WTC11 (cell line): ENCODE results near the gene DIRAS3. TPM values are rescaled to one million over a fixed set of nuclear protein-coding genes. Genes with fewer than 3 reads are reported as not detected.

Source experiments
- ATAC-seq: fragments of 200-7000 bp; cut with Tn5 transposase; 2 replicates; pipeline ENCODE4 v1.10.0; 2021; ENCODE audit warnings: mild to moderate bottlenecking, moderate library complexity
- CTCF ChIA-PET: fragments of 300-600 bp; sonication (Branson Sonifier 250); formaldehyde crosslinking; loops from one replicate; lab custom pipeline; 2021; ENCODE audit warnings: antibody characterized with exemption; lab: Charles Lee
- POLR2A ChIA-PET: fragments of 350-600 bp; sonication (Branson Sonifier 250); formaldehyde crosslinking; loops from one replicate; lab custom pipeline; 2021; ENCODE audit warnings: antibody characterized with exemption; lab: Charles Lee
- DNase-seq: peaks from one replicate; pipeline ENCODE4 v3.0.0; 2021; ENCODE audit warnings: low spot score
- H3K27ac Mint-ChIP-seq: 2 replicates; pipeline ENCODE4 v1.8.0; 2021; ENCODE audit warnings: mixed read lengths
- H3K27me3 Mint-ChIP-seq: 2 replicates; pipeline ENCODE4 v1.8.0; 2021; ENCODE audit warnings: low read depth, mild to moderate bottlenecking, moderate library complexity, mixed read lengths
- H3K36me3 Mint-ChIP-seq: 2 replicates; pipeline ENCODE4 v1.8.0; 2021; ENCODE audit warnings: mixed read lengths
- H3K4me1 Mint-ChIP-seq: 2 replicates; pipeline ENCODE4 v1.8.0; 2022; ENCODE audit warnings: mixed read lengths
- H3K4me3 Mint-ChIP-seq: 2 replicates; pipeline ENCODE4 v1.8.0; 2021; ENCODE audit warnings: mild to moderate bottlenecking, moderate library complexity, mixed read lengths
- H3K9me3 Mint-ChIP-seq: 2 replicates; pipeline ENCODE4 v1.8.0; 2021; ENCODE audit warnings: mixed read lengths
- CBFB ChIP-seq: sonication (generic); formaldehyde crosslinking; IDR thresholded peaks from 2 replicates; pipeline ENCODE4 v1.8.1; 2022; ENCODE audit warnings: mild to moderate bottlenecking, low read depth, missing genetic modification reagents
- CREB1 ChIP-seq: sonication (generic); formaldehyde crosslinking; IDR thresholded peaks from 2 replicates; pipeline ENCODE4 v1.8.0; 2023; ENCODE audit warnings: mild to moderate bottlenecking, missing genetic modification reagents
- ESRRA ChIP-seq: sonication (generic); formaldehyde crosslinking; IDR thresholded peaks from 2 replicates; pipeline ENCODE4 v1.8.1; 2022; ENCODE audit warnings: mild to moderate bottlenecking, missing genetic modification reagents, borderline replicate concordance
- ETV6 ChIP-seq: sonication (generic); formaldehyde crosslinking; IDR thresholded peaks from 2 replicates; pipeline ENCODE4 v1.8.1; 2022; ENCODE audit warnings: mild to moderate bottlenecking, missing genetic modification reagents
- GTF2I ChIP-seq: fragments of 250-450 bp; sonication (Bioruptor Pico); conservative IDR thresholded peaks from 2 replicates; pipeline ENCODE4 v1.4.0; 2021; ENCODE audit warnings: mild to moderate bottlenecking
- HMGA2 ChIP-seq: fragments of 250-450 bp; sonication (Bioruptor Pico); IDR thresholded peaks from 2 replicates; pipeline ENCODE4 v1.4.0; 2021; ENCODE audit warnings: mild to moderate bottlenecking, moderate library complexity
- IRF2 ChIP-seq: sonication (generic); formaldehyde crosslinking; IDR thresholded peaks from 2 replicates; pipeline ENCODE4 v1.8.0; 2022; ENCODE audit warnings: low read depth, missing genetic modification reagents, borderline replicate concordance
- JUN ChIP-seq: sonication (generic); formaldehyde crosslinking; IDR thresholded peaks from 2 replicates; pipeline ENCODE4 v1.8.0; 2023; ENCODE audit warnings: mild to moderate bottlenecking, missing genetic modification reagents
- NFE2L1 ChIP-seq: sonication (generic); formaldehyde crosslinking; IDR thresholded peaks from 2 replicates; pipeline ENCODE4 v1.8.1; 2023; ENCODE audit warnings: missing genetic modification reagents
- PRRX2 ChIP-seq: fragments of 250-450 bp; sonication (Bioruptor Pico); IDR thresholded peaks from 2 replicates; pipeline ENCODE4 v1.8.0; 2021; ENCODE audit warnings: mild to moderate bottlenecking
- SOX15 ChIP-seq: fragments of 250-450 bp; sonication (Bioruptor Pico); IDR thresholded peaks from 2 replicates; pipeline ENCODE4 v1.9.0; 2021; ENCODE audit warnings: mild to moderate bottlenecking
- SP1 ChIP-seq: sonication (generic); formaldehyde crosslinking; conservative IDR thresholded peaks from 2 replicates; pipeline ENCODE4 v1.8.1; 2022; ENCODE audit warnings: missing genetic modification reagents
- TEAD1 ChIP-seq: sonication (generic); formaldehyde crosslinking; IDR thresholded peaks from 2 replicates; pipeline ENCODE4 v1.8.0; 2022; ENCODE audit warnings: mild to moderate bottlenecking, missing genetic modification reagents
- TEAD4 ChIP-seq: sonication (generic); formaldehyde crosslinking; IDR thresholded peaks from 2 replicates; pipeline ENCODE4 v1.8.0; 2022; ENCODE audit warnings: mild to moderate bottlenecking, missing genetic modification reagents
- ZBTB21 ChIP-seq: sonication (generic); formaldehyde crosslinking; IDR thresholded peaks from 2 replicates; pipeline ENCODE4 v1.8.1; 2023; ENCODE audit warnings: mild to moderate bottlenecking, missing genetic modification reagents, borderline replicate concordance
- ZNF138 ChIP-seq: sonication (generic); formaldehyde crosslinking; conservative IDR thresholded peaks from 2 replicates; pipeline ENCODE4 v1.8.1; 2022; ENCODE audit warnings: mild to moderate bottlenecking, moderate library complexity, missing genetic modification reagents
- ZNF232 ChIP-seq: sonication (generic); formaldehyde crosslinking; IDR thresholded peaks from 2 replicates; pipeline ENCODE4 v1.8.0; 2022; ENCODE audit warnings: mild to moderate bottlenecking, missing genetic modification reagents
- ZNF317 ChIP-seq: sonication (generic); formaldehyde crosslinking; IDR thresholded peaks from 2 replicates; pipeline ENCODE4 v1.8.1; 2023; ENCODE audit warnings: low read depth, mild to moderate bottlenecking, moderate library complexity, missing genetic modification reagents, borderline replicate concordance
- total RNA-seq: library from RNA; stranded (reverse); gene quantifications from 3 replicates; pipeline ENCODE4 v1.2.3, GENCODE V29; 2021
- TF ChIP-seq, protein P1 (sequence below): fragments of 250-450 bp; sonication (Bioruptor Pico); conservative IDR thresholded peaks from 2 replicates; pipeline ENCODE4 v1.9.0; 2021; ENCODE audit warnings: mild to moderate bottlenecking
- TF ChIP-seq, protein P2 (sequence below): sonication (generic); formaldehyde crosslinking; conservative IDR thresholded peaks from 2 replicates; pipeline ENCODE4 v1.8.1; 2022; ENCODE audit warnings: mild to moderate bottlenecking, missing genetic modification reagents
- TF ChIP-seq, protein P3 (sequence below): sonication (generic); formaldehyde crosslinking; IDR thresholded peaks from 2 replicates; pipeline ENCODE4 v1.8.0; 2023; ENCODE audit warnings: mild to moderate bottlenecking, missing genetic modification reagents
- TF ChIP-seq, protein P4 (sequence below): fragments of 250-450 bp; sonication (Bioruptor Pico); IDR thresholded peaks from 2 replicates; pipeline ENCODE4 v1.8.0; 2021; ENCODE audit warnings: mild to moderate bottlenecking
- TF ChIP-seq, protein P5 (sequence below): sonication (generic); formaldehyde crosslinking; IDR thresholded peaks from 2 replicates; pipeline ENCODE4 v1.8.1; 2023; ENCODE audit warnings: mild to moderate bottlenecking, missing genetic modification reagents
- TF ChIP-seq, protein P6 (sequence below): sonication (generic); formaldehyde crosslinking; IDR thresholded peaks from 2 replicates; pipeline ENCODE4 v1.8.1; 2022; ENCODE audit warnings: mild to moderate bottlenecking, missing genetic modification reagents, moderate library complexity, borderline replicate concordance

Gene DIRAS3
- total RNA-seq, 1 experiment from 2014 or later = 0.22 TPM

DNA sequence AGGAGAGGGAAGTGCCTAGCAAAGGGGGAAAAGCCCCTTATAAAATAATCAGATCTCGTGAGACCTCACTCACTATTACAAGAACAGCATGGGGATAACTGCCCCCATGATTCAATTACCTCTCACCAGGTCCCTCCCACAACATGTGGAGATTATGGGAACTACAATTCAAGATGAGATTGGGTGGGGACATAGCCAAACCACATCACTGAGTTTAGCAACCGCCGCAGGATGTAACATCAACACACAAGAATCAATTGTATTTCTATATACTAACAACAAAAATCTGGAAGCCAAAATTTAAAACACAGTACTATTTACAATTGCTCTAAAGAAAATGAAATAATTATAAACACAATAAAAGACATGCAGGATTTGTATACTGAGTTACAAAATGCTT, 21.9 kb downstream of the DIRAS3 start (continued):
- TF ChIP-seq, protein P1, sequence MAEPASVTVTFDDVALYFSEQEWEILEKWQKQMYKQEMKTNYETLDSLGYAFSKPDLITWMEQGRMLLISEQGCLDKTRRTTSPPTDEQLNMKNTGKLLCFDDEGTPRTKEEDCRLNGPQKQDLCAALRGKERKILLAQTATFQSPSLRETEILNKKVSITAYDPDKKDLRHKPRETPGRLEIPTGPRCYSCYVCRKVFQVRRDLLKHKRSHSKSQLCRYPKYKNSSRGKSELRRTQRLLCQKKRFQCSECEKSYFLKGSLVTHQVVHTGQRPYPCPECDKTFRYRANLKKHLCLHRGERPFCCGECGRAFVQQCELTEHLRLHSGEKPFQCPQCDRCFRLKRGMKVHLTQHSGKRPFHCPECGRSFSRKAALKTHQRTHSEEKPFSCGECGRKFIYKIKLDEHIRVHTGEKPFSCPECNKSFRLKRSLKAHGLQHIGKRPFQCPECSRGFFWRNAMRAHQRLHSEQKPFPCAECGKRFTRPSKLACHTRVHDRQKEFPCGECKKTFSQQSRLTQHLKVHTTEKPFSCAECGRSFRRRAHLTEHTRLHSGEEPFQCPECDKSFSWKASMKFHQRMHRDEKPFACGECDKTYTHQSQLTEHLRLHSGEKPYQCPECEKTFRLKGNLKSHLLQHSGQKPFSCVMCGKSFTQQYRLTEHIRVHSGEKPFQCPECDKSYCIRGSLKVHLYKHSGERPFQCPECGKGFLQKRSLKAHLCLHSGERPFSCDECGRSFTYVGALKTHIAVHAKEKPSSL (CRISPR knock-in tag) = no peak
- TF ChIP-seq ZNF138 (CRISPR knock-in tag) = no peak
- no peak for TF ChIP-seq CREB1 (CRISPR knock-in tag)
- TF ChIP-seq TEAD4 (CRISPR knock-in tag) = no peak
- no peak for TF ChIP-seq SP1 (CRISPR knock-in tag)
- no peak for TF ChIP-seq TEAD1 (CRISPR knock-in tag)
- no peak for TF ChIP-seq ESRRA

DNA sequence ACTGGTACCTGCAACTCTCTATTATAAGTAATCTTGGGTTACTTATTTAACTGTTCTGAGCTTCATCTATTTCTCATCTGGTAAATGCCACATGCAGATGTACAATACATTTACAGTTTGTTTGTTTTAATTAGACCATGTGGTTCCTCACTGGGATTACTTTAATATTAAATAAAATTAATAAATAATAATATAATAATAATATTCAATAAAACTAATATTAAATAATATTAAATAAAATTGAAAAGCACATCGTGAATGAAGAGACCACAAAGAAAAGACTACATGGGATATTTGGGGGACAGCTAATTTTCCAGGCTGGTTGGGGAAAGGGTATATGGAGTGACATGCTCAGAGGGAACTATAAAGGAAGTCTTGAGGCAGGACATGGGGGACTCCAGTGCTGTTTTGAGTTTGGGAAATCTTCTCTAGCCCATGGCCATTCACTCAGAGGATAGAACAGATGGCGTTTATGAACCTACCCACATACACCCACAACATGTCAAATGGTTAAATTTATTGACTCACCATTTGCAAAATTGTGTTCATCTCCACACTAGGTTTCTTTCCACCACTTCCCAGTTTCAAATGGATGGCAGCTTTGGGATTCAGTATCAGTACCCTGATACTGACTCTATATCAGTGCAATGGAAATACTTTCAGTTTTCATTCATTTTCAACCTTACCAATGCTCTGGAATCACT, 25.6 kb downstream of the DIRAS3 start:
- POLR2A ChIA-PET = no interaction called here
- peaks cover 10% of the 10 kb centered on the region for H3K4me1 Mint-ChIP-seq
- ATAC-seq (no peak), DNase-seq (no peak)
- no peaks in the 10 kb centered on the region for H3K27me3 Mint-ChIP-seq
- no peaks in the 10 kb centered on the region for H3K36me3 Mint-ChIP-seq
- no peaks in the 10 kb centered on the region for H3K9me3 Mint-ChIP-seq
- no peak overlapping the region for H3K27ac Mint-ChIP-seq
- TF ChIP-seq HMGA2 (CRISPR knock-in tag) (peak; percentile 99), ZBTB21 (CRISPR knock-in tag) (no peak)
- H3K4me3 Mint-ChIP-seq = no peak overlapping the region
- CTCF ChIA-PET = interaction anchor here (1.1 kb wide), 1 partner anchor 26 kb away, joined by 3 read pairs; the partner anchor contains the start of gene DIRAS3

DNA sequence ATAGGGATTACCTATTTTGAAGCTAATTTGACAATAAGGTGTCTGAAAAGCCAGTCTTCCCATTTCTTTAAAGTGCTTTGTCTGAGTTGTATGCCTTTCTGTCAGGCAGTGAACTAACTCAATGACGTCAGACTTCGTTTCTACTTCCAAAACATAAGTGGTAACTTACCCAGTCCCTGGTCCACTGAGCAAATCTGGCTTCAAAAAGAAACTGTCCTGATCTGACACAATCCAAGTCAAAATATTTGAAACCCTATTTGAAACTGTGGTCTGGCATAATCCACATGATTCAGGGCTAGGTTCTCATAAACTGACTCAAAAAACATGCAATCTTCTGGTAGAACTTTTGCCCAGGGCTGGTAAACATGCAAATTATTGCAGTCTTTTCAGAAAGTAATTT, 34.0 kb downstream of the DIRAS3 start:
- no peak overlapping the region for H3K4me3 Mint-ChIP-seq
- POLR2A ChIA-PET = no interaction called here
- DNase-seq = no peak

DNA sequence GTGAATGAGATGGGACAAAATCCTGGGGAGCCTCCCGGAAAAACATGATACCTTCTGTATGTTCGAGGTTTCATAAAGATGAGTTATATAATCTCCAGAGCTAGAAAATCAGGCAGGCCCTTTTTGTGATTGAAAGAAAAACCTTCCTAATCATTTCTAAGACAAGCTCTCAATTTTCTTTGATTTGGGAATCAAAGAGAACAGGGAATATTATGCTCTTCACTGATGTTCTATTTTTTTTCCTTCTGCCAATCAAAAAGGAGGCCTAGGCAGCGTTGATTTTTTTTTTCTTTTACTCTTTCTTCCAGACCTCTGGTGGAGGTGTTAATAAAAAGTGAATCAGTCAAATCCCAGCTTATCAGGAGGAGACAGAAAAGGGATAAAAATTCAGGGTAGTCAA, 34.5 kb downstream of the DIRAS3 start:
- ATAC-seq (no peak), DNase-seq (no peak)
- no peak for TF ChIP-seq CBFB (CRISPR knock-in tag)
- no peak for TF ChIP-seq ZNF232
- TF ChIP-seq, protein P2, sequence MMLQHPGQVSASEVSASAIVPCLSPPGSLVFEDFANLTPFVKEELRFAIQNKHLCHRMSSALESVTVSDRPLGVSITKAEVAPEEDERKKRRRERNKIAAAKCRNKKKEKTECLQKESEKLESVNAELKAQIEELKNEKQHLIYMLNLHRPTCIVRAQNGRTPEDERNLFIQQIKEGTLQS (CRISPR knock-in tag) = no peak
- TF ChIP-seq IRF2 (CRISPR knock-in tag) = no peak
- TF ChIP-seq, protein P3, sequence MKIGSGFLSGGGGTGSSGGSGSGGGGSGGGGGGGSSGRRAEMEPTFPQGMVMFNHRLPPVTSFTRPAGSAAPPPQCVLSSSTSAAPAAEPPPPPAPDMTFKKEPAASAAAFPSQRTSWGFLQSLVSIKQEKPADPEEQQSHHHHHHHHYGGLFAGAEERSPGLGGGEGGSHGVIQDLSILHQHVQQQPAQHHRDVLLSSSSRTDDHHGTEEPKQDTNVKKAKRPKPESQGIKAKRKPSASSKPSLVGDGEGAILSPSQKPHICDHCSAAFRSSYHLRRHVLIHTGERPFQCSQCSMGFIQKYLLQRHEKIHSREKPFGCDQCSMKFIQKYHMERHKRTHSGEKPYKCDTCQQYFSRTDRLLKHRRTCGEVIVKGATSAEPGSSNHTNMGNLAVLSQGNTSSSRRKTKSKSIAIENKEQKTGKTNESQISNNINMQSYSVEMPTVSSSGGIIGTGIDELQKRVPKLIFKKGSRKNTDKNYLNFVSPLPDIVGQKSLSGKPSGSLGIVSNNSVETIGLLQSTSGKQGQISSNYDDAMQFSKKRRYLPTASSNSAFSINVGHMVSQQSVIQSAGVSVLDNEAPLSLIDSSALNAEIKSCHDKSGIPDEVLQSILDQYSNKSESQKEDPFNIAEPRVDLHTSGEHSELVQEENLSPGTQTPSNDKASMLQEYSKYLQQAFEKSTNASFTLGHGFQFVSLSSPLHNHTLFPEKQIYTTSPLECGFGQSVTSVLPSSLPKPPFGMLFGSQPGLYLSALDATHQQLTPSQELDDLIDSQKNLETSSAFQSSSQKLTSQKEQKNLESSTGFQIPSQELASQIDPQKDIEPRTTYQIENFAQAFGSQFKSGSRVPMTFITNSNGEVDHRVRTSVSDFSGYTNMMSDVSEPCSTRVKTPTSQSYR (CRISPR knock-in tag) = no peak
- TF ChIP-seq GTF2I (CRISPR knock-in tag) = no peak
- TF ChIP-seq, protein P4, sequence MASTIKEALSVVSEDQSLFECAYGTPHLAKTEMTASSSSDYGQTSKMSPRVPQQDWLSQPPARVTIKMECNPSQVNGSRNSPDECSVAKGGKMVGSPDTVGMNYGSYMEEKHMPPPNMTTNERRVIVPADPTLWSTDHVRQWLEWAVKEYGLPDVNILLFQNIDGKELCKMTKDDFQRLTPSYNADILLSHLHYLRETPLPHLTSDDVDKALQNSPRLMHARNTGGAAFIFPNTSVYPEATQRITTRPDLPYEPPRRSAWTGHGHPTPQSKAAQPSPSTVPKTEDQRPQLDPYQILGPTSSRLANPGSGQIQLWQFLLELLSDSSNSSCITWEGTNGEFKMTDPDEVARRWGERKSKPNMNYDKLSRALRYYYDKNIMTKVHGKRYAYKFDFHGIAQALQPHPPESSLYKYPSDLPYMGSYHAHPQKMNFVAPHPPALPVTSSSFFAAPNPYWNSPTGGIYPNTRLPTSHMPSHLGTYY (CRISPR knock-in tag) = no peak
- TF ChIP-seq NFE2L1 (CRISPR knock-in tag) = no peak
- no peak for TF ChIP-seq ZBTB21 (CRISPR knock-in tag)
- TF ChIP-seq ETV6 = no peak
- no peak for TF ChIP-seq SOX15 (CRISPR knock-in tag)
- TF ChIP-seq, protein P5, sequence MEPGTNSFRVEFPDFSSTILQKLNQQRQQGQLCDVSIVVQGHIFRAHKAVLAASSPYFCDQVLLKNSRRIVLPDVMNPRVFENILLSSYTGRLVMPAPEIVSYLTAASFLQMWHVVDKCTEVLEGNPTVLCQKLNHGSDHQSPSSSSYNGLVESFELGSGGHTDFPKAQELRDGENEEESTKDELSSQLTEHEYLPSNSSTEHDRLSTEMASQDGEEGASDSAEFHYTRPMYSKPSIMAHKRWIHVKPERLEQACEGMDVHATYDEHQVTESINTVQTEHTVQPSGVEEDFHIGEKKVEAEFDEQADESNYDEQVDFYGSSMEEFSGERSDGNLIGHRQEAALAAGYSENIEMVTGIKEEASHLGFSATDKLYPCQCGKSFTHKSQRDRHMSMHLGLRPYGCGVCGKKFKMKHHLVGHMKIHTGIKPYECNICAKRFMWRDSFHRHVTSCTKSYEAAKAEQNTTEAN (CRISPR knock-in tag) = no peak
- TF ChIP-seq PRRX2 (CRISPR knock-in tag) = no peak
- TF ChIP-seq, protein P6, sequence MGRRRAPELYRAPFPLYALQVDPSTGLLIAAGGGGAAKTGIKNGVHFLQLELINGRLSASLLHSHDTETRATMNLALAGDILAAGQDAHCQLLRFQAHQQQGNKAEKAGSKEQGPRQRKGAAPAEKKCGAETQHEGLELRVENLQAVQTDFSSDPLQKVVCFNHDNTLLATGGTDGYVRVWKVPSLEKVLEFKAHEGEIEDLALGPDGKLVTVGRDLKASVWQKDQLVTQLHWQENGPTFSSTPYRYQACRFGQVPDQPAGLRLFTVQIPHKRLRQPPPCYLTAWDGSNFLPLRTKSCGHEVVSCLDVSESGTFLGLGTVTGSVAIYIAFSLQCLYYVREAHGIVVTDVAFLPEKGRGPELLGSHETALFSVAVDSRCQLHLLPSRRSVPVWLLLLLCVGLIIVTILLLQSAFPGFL (CRISPR knock-in tag) = no peak
- ChIA-PET POLR2A (no interaction called here), CTCF (no interaction called here)
- Mint-ChIP-seq H3K27me3 (no peaks in the 10 kb centered on the region), H3K4me3 (no peak overlapping the region), H3K9me3 (no peaks in the 10 kb centered on the region), H3K36me3 (no peaks in the 10 kb centered on the region), H3K4me1 (no peaks in the 10 kb centered on the region), H3K27ac (no peak overlapping the region)

More for the DNA sequence above, 34.0 kb downstream of the DIRAS3 start:
- H3K36me3 Mint-ChIP-seq = no peaks in the 10 kb centered on the region
- TF ChIP-seq ZNF317 (CRISPR knock-in tag) = no peak
- TF ChIP-seq JUN (CRISPR knock-in tag) = no peak
- no peaks in the 10 kb centered on the region for H3K4me1 Mint-ChIP-seq
- ATAC-seq = no peak
- H3K27me3 Mint-ChIP-seq = no peaks in the 10 kb centered on the region
- CTCF ChIA-PET = no interaction called here
- H3K27ac Mint-ChIP-seq = no peak overlapping the region
- no peaks in the 10 kb centered on the region for H3K9me3 Mint-ChIP-seq
